Endothelial cell of umbilical vein (primary cell): Measurements from ENCODE around the gene DEGS2.

Source experiments
- CTCF ChIP-seq, 2 donors: IDR thresholded peaks; 1 replicate in 1 of 2; 2 replicates in 1 of 2; pipeline ENCODE4 v1.5.1; 2011; ENCODE audit warnings: low read length in 2 of 2, mild to moderate bottlenecking in 2 of 2, moderate library complexity in 2 of 2, control low read depth in 1 of 2, inconsistent platforms in 1 of 2, low read depth in 1 of 2; ENCODE audit not compliant: insufficient read depth in 1 of 2; ENCODE audit errors: extremely low read depth in 1 of 2
- POLR2A ChIP-seq: IDR thresholded peaks from 2 replicates; pipeline ENCODE4 v1.6.1; 2012; ENCODE audit warnings: low read depth, mild to moderate bottlenecking, control low read depth, low read length

- TF ChIP-seq CTCF (IDR thresholded peaks at IDR 0.05; ENCODE audit: extremely low read depth in 1 of 2, insufficient read depth in 1 of 2, low read depth in 1 of 2, low read length in 2 of 2) (no peak), POLR2A (no peak)
Observed at GRCh38 chr14:100203146-100203545, 43.7 kb upstream of the DEGS2 start.
